ENCODE measurements around the gene CEBPG. TPM values are rescaled to one million over a fixed set of nuclear protein-coding genes. Genes with fewer than 3 reads are reported as not detected.

CEBPG gene
- total RNA-seq, 2 donors from 2014 or later = 50.8 to 52.1 TPM

GRCh38 chr19:33422369-33423180 lies 49.1 kb downstream of the CEBPG start:
- Mint-ChIP-seq H3K27me3 (ENCODE audit: low read depth) (no peaks in the 10 kb centered on the region), H3K27ac (no peak overlapping the region), H3K9me3 (no peaks in the 10 kb centered on the region), H3K36me3 (ENCODE audit: insufficient read depth in 2 of 2) (no peaks in the 10 kb centered on the region), H3K4me3 (no peak overlapping the region), H3K4me1 (ENCODE audit: low read depth) (no peaks in the 10 kb centered on the region)
- ATAC-seq (replicated peaks in 1 of 2) (no peak), DNase-seq (no peak)

- Mint-ChIP-seq H3K4me3 (no peak overlapping the region), H3K9me3 (no peaks in the 10 kb centered on the region), H3K27me3 (ENCODE audit: low read depth) (no peaks in the 10 kb centered on the region), H3K36me3 (ENCODE audit: insufficient read depth in 2 of 2) (no peaks in the 10 kb centered on the region), H3K4me1 (ENCODE audit: low read depth) (no peaks in the 10 kb centered on the region), H3K27ac (no peak overlapping the region)
- ATAC-seq (replicated peaks in 1 of 2) = no peak
- no peak for DNase-seq
Measured at GRCh38 chr19:33424181-33424580, 50.7 kb downstream of the CEBPG start.

- ATAC-seq (replicated peaks in 1 of 2) = no peak
- Mint-ChIP-seq H3K27me3 (ENCODE audit: low read depth) (no peaks in the 10 kb centered on the region), H3K36me3 (ENCODE audit: insufficient read depth in 2 of 2) (no peaks in the 10 kb centered on the region), H3K4me1 (ENCODE audit: low read depth) (peaks cover 6% of the 10 kb centered on the region), H3K27ac (no peak overlapping the region), H3K4me3 (no peak overlapping the region), H3K9me3 (no peaks in the 10 kb centered on the region)
- no peak for DNase-seq
Measured at GRCh38 chr19:33426621-33427361, 53.3 kb downstream of the CEBPG start.

- Mint-ChIP-seq H3K27me3 (ENCODE audit: low read depth) (no peaks in the 10 kb centered on the region), H3K4me1 (ENCODE audit: low read depth) (peaks cover 6% of the 10 kb centered on the region), H3K4me3 (no peak overlapping the region), H3K36me3 (ENCODE audit: insufficient read depth in 2 of 2) (no peaks in the 10 kb centered on the region), H3K9me3 (no peaks in the 10 kb centered on the region), H3K27ac (no peak overlapping the region)
- DNase-seq = no peak
- ATAC-seq (replicated peaks in 1 of 2) = no peak
Measured at GRCh38 chr19:33427801-33428626, 54.5 kb downstream of the CEBPG start.

- peaks cover 6% of the 10 kb centered on the region for H3K4me1 Mint-ChIP-seq (ENCODE audit: low read depth)
- no peaks in the 10 kb centered on the region for H3K9me3 Mint-ChIP-seq
- ATAC-seq (replicated peaks in 1 of 2) (no peak), DNase-seq (no peak)
- no peak overlapping the region for H3K27ac Mint-ChIP-seq
- H3K27me3 Mint-ChIP-seq (ENCODE audit: low read depth) = no peaks in the 10 kb centered on the region
- no peaks in the 10 kb centered on the region for H3K36me3 Mint-ChIP-seq (ENCODE audit: insufficient read depth in 2 of 2)
- H3K4me3 Mint-ChIP-seq = no peak overlapping the region
Measured at GRCh38 chr19:33428627-33429125, 55.2 kb downstream of the CEBPG start.

GRCh38 chr19:33429891-33430673 lies 56.6 kb downstream of the CEBPG start:
- no peaks in the 10 kb centered on the region for H3K9me3 Mint-ChIP-seq
- H3K36me3 Mint-ChIP-seq (ENCODE audit: insufficient read depth in 2 of 2) = no peaks in the 10 kb centered on the region
- no peaks in the 10 kb centered on the region for H3K27me3 Mint-ChIP-seq (ENCODE audit: low read depth)
- DNase-seq = peak; percentile 8 to 13
- H3K4me1 Mint-ChIP-seq (ENCODE audit: low read depth) = peaks cover 6% of the 10 kb centered on the region
- peak; percentile 67 to 77 for ATAC-seq (replicated peaks in 1 of 2)
- H3K4me3 Mint-ChIP-seq = peak overlapping the region; percentile 53 to 72
- peak overlapping the region; percentile 79 for H3K27ac Mint-ChIP-seq

- peak overlapping the region; percentile 53 to 72 for H3K4me3 Mint-ChIP-seq
- H3K9me3 Mint-ChIP-seq = no peaks in the 10 kb centered on the region
- DNase-seq (peak; percentile 68 to 70), ATAC-seq (replicated peaks in 1 of 2) (peak; percentile 82 to 85)
- peaks cover 6% of the 10 kb centered on the region for H3K4me1 Mint-ChIP-seq (ENCODE audit: low read depth)
- peak overlapping the region; percentile 79 for H3K27ac Mint-ChIP-seq
- H3K27me3 Mint-ChIP-seq (ENCODE audit: low read depth) = no peaks in the 10 kb centered on the region
- H3K36me3 Mint-ChIP-seq (ENCODE audit: insufficient read depth in 2 of 2) = no peaks in the 10 kb centered on the region
Measured at GRCh38 chr19:33430674-33431277, 57.3 kb downstream of the CEBPG start.

- Mint-ChIP-seq H3K27ac (no peak overlapping the region), H3K9me3 (no peaks in the 10 kb centered on the region), H3K36me3 (ENCODE audit: insufficient read depth in 2 of 2) (no peaks in the 10 kb centered on the region), H3K4me1 (ENCODE audit: low read depth) (peaks cover 6% of the 10 kb centered on the region), H3K27me3 (ENCODE audit: low read depth) (no peaks in the 10 kb centered on the region), H3K4me3 (no peak overlapping the region)
- DNase-seq (no peak), ATAC-seq (replicated peaks in 1 of 2) (no peak)
Measured at GRCh38 chr19:33432015-33432414, 58.5 kb downstream of the CEBPG start.

Other genes with a start within 250 kb of the CEBPG start
- gene WDR88, start 241.6 kb upstream of the CEBPG start, total RNA-seq = not detected
- under 1 TPM in 1 of 2 donors, not detected in 1; 0.10 TPM for gene LRP3, start 179.4 kb upstream of the CEBPG start, total RNA-seq
- not detected for gene SLC7A10, start 147.9 kb upstream of the CEBPG start, total RNA-seq
- 1 to 10 TPM in 1 of 2 donors, under 1 TPM in 1; 0.82 to 1.0 TPM for gene CEBPA, start 71.2 kb upstream of the CEBPG start, total RNA-seq
- 10 to 100 TPM; 19.8 to 21.1 TPM for gene PEPD, start 148.1 kb downstream of the CEBPG start, total RNA-seq
- not detected for gene CHST8, start 248.2 kb downstream of the CEBPG start, total RNA-seq